Sigmoid colon (tissue), 7 donors: ENCODE results near the gene NFIB. TPM values are rescaled to one million over a fixed set of nuclear protein-coding genes. Genes with fewer than 3 reads are reported as not detected.

Source experiments
- DNase-seq: peaks from one replicate; pipeline ENCODE4 v3.0.0-alpha.2; 2019
- H3K27ac ChIP-seq, 4 donors: fragments of 200-600 bp; sonication (generic); one replicate each; pipeline ENCODE4 v1.5.1; 2016 to 2019; ENCODE audit warnings: mild to moderate bottlenecking in 1 of 4
- H3K27me3 ChIP-seq, 3 donors: fragments of 200-600 bp; sonication (generic); one replicate each; pipeline ENCODE4 v1.5.1; 2019; ENCODE audit warnings: mild to moderate bottlenecking in 1 of 3
- H3K36me3 ChIP-seq, 4 donors: fragments of 200-600 bp; sonication (generic); one replicate each; pipeline ENCODE4 v1.5.1; 2016 to 2019
- H3K4me1 ChIP-seq, 4 donors: fragments of 200-600 bp; sonication (generic); one replicate each; pipeline ENCODE4 v1.5.1; 2017 to 2019
- H3K4me3 ChIP-seq, 4 donors: fragments of 200-600 bp; sonication (generic); one replicate each; pipeline ENCODE4 v1.5.1; 2017 to 2019; ENCODE audit warnings: mild to moderate bottlenecking in 2 of 4, moderate library complexity in 1 of 4
- H3K9me3 ChIP-seq, 4 donors: fragments of 200-600 bp in 3 of 4; sonication (generic) in 3 of 4; one replicate each; pipeline versions ENCODE4 v1.5.1 to v1.6.1; 2013 to 2019
- CTCF ChIP-seq, 4 experiments: fragments of 450-650 bp in 3 of 4; fragments of 200-600 bp in 1 of 4; IDR thresholded peaks; one replicate each; pipeline ENCODE4 v1.5.1; 2016 to 2019; ENCODE audit warnings: antibody characterized with exemption in 4 of 4, mild to moderate bottlenecking in 3 of 4, moderate library complexity in 2 of 4
- EP300 ChIP-seq, 4 donors: sonication (generic); formaldehyde crosslinking; IDR thresholded peaks; one replicate each; pipeline ENCODE4 v1.6.1; 2017; ENCODE audit warnings: antibody characterized with exemption in 4 of 4
- POLR2A ChIP-seq, 2 donors: fragments of 450-650 bp; IDR thresholded peaks; one replicate each; pipeline ENCODE4 v1.6.1; 2016; ENCODE audit warnings: antibody characterized with exemption in 2 of 2, mild to moderate bottlenecking in 2 of 2, moderate library complexity in 2 of 2
- POLR2AphosphoS5 ChIP-seq, 4 donors: sonication (generic); formaldehyde crosslinking; IDR thresholded peaks; one replicate each; pipeline ENCODE4 v1.6.1; 2017; ENCODE audit warnings: antibody characterized with exemption in 4 of 4
- WGBS, 2 donors: extraction: QIAGEN DNeasy Blood & Tissue Kit; methylation state at CpG; one replicate each; pipeline ENCODE4 v1.1.7; 2013; 5-methylcytosine and 5-hydroxymethylcytosine counted together
- intact Hi-C: fragments of 100-400 bp; cut with DNase I; formaldehyde crosslinking; loops from one replicate; pipeline ENCODE4 v1.15.1; 2023
- polyA plus RNA-seq, 3 donors: library from polyadenylated mRNA; stranded (reverse); fragments of 200-250 nt; gene quantifications; one replicate each; pipeline ENCODE4 v1.2.3, GENCODE V29; 2013
- total RNA-seq, 4 donors: library from RNA; depleted of rRNA; stranded (reverse); fragments of >200 nt; gene quantifications; one replicate each; pipeline ENCODE4 v1.1.0, GENCODE V29; 2016
- donor health status: healthy with polysubstance abuse.
- donor health status: Bipolar disorder and iron deficiency.
- donor health status: healthy.

NFIB gene
- total and polyA plus RNA-seq, 7 donors = 3.7 to 129 (median 45.3) TPM

DNA sequence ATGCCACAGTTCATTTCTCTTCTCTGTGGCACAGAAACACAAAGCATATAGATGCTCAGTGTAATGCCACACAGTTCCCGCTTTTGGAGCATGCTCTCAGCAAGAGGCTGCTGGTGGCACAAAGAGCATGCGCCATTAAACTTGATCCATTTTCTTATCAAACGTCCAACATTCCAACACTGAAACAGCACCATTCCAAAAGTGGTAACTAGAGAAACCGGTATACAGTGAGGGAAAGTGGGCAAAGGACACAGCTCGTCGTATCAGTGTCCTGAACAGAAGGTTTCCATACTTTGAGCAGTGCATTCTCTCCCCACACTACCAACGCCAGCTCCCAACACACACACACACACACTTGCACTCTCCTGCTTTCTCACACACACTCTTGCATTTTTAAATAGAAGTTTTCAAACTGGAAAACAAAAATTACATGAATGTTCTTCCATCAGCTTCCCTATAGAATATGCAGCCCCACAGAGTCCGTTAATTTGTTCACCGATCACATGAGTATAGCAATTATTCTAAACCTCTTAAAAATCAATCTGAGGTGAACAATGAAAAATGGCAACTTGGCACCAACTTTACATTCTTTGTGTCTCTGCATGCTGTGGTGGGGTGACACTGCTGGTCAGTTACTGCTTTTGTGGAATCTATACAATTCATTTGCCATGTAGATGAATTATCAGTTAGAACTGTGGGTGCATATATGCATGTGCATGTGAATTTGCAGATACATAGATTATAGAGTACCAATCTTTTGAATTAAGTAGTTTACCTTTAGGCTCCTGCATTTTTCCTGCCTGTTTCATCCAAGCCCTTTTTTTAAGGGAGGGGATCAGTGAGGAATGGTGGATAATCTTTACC is 5.7 kb downstream of the NFIB start:
- Histone ChIP-seq H3K4me3 (no peak overlapping the region), H3K4me1 (peaks cover 0 to 70% (median 33%) of the 10 kb centered on the region in 4 donors), H3K27me3 (no peaks in the 10 kb centered on the region), H3K27ac (peak overlapping the region in 2 of 4 donors; percentile 39 to 99), H3K9me3 (no peaks in the 10 kb centered on the region), H3K36me3 (peaks cover 0 to 13% (median 4%) of the 10 kb centered on the region in 4 donors)
- DNase-seq = no peak
- 78 to 88% methylated on average over 9 of the region's 9 CpGs for WGBS, 2 donors
- TF ChIP-seq EP300 (IDR thresholded peaks at IDR 0.05) (no peak), POLR2A (IDR thresholded peaks at IDR 0.05) (no peak), POLR2AphosphoS5 (IDR thresholded peaks at IDR 0.05) (no peak), CTCF (IDR thresholded peaks at IDR 0.05) (no peak)
- intact Hi-C loops = no loop called here

DNA sequence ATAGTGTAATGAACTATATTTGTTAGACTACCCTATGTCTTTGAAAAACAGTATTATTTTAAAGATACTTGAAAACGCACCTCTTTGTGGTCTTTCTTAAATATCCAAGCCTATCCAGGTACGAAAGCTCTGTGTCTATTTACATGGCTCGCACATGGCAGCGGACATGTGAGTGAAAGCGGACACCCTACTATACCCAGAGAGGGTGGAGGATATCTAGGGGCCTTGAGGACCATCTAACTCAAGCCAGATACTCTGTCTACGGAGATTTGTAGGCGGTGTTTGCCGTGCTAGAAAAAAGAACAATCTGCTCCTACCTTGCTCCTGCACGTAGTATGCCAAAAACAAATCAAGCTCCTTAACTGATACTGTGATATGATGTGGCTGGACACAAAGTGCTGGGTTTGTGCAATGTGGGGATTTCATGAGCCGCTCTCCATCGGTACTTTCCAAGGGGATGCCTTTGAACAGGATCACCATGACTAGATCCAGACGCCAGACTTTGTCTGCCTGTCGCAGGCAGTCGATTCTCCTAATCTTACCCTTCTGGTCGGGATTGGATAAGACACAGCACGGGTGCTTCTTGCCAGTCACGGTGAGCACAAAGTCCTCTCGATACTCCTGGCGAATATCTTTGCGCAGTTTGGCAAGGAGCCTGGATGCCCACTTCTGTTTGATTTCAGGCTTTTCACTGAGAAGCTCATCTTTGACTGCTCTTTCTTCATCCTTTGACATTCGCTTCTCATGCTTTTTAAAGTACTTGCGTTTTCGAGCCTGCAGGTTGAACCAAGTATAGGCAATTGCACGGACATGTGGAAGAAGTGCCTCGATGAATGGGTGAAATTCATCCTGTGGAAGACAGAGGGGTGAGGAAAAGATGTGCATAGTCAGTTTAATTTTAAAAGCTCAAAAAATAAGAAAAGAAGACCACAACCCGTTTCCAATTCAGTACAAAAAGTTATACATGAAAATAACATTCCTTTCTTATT is 7.0 kb downstream of the NFIB start:
- TF ChIP-seq CTCF (IDR thresholded peaks at IDR 0.05) (no peak), EP300 (IDR thresholded peaks at IDR 0.05) (no peak), POLR2AphosphoS5 (IDR thresholded peaks at IDR 0.05) (no peak), POLR2A (IDR thresholded peaks at IDR 0.05) (no peak)
- intact Hi-C loops = no loop called here
- WGBS, 2 donors = 93 to 95% methylated on average over 26 of the region's 26 CpGs
- Histone ChIP-seq H3K4me3 (no peak overlapping the region), H3K36me3 (peaks cover 0 to 13% (median 4%) of the 10 kb centered on the region in 4 donors), H3K27me3 (no peaks in the 10 kb centered on the region), H3K27ac (no peak overlapping the region), H3K9me3 (no peaks in the 10 kb centered on the region), H3K4me1 (peaks cover 0 to 83% (median 45%) of the 10 kb centered on the region in 4 donors)
- DNase-seq = no peak

GRCh38 chr9:14306188-14306587 is 7.8 kb downstream of the NFIB start:
- Histone ChIP-seq H3K4me1 (peaks cover 0 to 83% (median 53%) of the 10 kb centered on the region in 4 donors), H3K9me3 (no peaks in the 10 kb centered on the region), H3K27ac (no peak overlapping the region), H3K36me3 (peaks cover 0 to 13% (median 4%) of the 10 kb centered on the region in 4 donors), H3K27me3 (no peaks in the 10 kb centered on the region), H3K4me3 (no peak overlapping the region)
- no peak for DNase-seq
- intact Hi-C loops = no loop called here
- WGBS, 2 donors = 91 to 94% methylated on average over 6 of the region's 6 CpGs
- TF ChIP-seq CTCF (IDR thresholded peaks at IDR 0.05) = no peak
- no peak for TF ChIP-seq EP300 (IDR thresholded peaks at IDR 0.05)

- 85 to 90% methylated on average over 3 of the region's 3 CpGs for WGBS, 2 donors
- no peak for TF ChIP-seq POLR2A (IDR thresholded peaks at IDR 0.05)
- DNase-seq = no peak
- H3K27me3 ChIP-seq = no peaks in the 10 kb centered on the region
- intact Hi-C loops = no loop called here
- no peaks in the 10 kb centered on the region for H3K9me3 ChIP-seq
- no peak overlapping the region for H3K4me3 ChIP-seq
- peaks cover 0 to 91% (median 58%) of the 10 kb centered on the region in 4 donors for H3K4me1 ChIP-seq
- peaks cover 0 to 13% (median 4%) of the 10 kb centered on the region in 4 donors for H3K36me3 ChIP-seq
- H3K27ac ChIP-seq = peak overlapping the region in 2 of 4 donors; percentile 3 to 46
These were observed 9.7 kb downstream of the NFIB start for GRCh38 chr9:14304259-14304658.

- WGBS, 2 donors = 92 to 94% methylated on average over 9 of the region's 9 CpGs
- H3K27ac ChIP-seq = peak overlapping the region in 3 of 4 donors; percentile 28 to 52 (median 46)
These were observed 10.4 kb downstream of the NFIB start for GRCh38 chr9:14303521-14303920.

More at GRCh38 chr9:14303521-14303920, 10.4 kb downstream of the NFIB start:
- Histone ChIP-seq H3K4me1 (peaks cover 0 to 91% (median 61%) of the 10 kb centered on the region in 4 donors), H3K9me3 (no peaks in the 10 kb centered on the region), H3K27me3 (no peaks in the 10 kb centered on the region), H3K4me3 (no peak overlapping the region), H3K36me3 (peaks cover 0 to 13% (median 4%) of the 10 kb centered on the region in 4 donors)
- no peak for TF ChIP-seq POLR2A (IDR thresholded peaks at IDR 0.05)
- TF ChIP-seq CTCF (IDR thresholded peaks at IDR 0.05) = no peak
- TF ChIP-seq EP300 (IDR thresholded peaks at IDR 0.05) = no peak
- intact Hi-C loops = no loop called here
- DNase-seq = peak; percentile 67
